ENCODE measurements around the gene TMEM80. TPM values are rescaled to one million over a fixed set of nuclear protein-coding genes. Genes with fewer than 3 reads are reported as not detected.
A peak's percentile ranks its signal among the peaks of the same experiment; 100 is the strongest.

Gene TMEM80
- total and polyA plus RNA-seq, 10 of the 15 experiments (the other 5 are each of a cell fraction or from before 2014, with no cell fraction given) = 6.7 to 30.9 (median 20.7) TPM

GRCh38 chr11:678297-678696, 17.3 kb upstream of the TMEM80 start:
- no TSS peak for BruUV-seq (replicated peaks)
- WGBS (ENCODE audit: insufficient coverage, insufficient replicate concordance, low lambda C conversion rate, missing lambda C conversion rate) = 88% methylated on average over 3 of the region's 3 CpGs
- ATAC-seq (no peak), DNase-seq (ENCODE audit: low read depth, low spot score) (no peak), FAIRE-seq (no peak)
- in situ Hi-C loops (cut with MboI) = no loop called here
- Histone ChIP-seq H3K4me3 (no peak overlapping the region), H3K9me3 (replicated peaks; ENCODE audit: control insufficient read depth, insufficient read depth, low read length) (no peaks in the 10 kb centered on the region), H3K79me2 (ENCODE audit: control insufficient read depth, insufficient read depth, low read length) (no peaks in the 10 kb centered on the region), H3K4me1 (ENCODE audit: control insufficient read depth, insufficient read depth, low read length) (no peaks in the 10 kb centered on the region), H3K4me2 (ENCODE audit: control insufficient read depth, insufficient read depth) (no peak overlapping the region), H3K9ac (ENCODE audit: control insufficient read depth, insufficient read depth, low read length) (no peak overlapping the region), H3K36me3 (ENCODE audit: control insufficient read depth in 2 of 2, insufficient read depth in 2 of 2, low read length in 1 of 2) (peaks cover 10 to 15% of the 10 kb centered on the region in 2 experiments; a peak in 3 of 4 replicates), H3K27me3 (replicated peaks in 1 of 2; ENCODE audit: control insufficient read depth in 2 of 2, insufficient read depth in 2 of 2, low read length in 1 of 2) (no peaks in the 10 kb centered on the region), H2AFZ (ENCODE audit: control insufficient read depth, low read depth, low read length) (no peak overlapping the region), H3K27ac (ENCODE audit: control insufficient read depth, insufficient read depth) (no peak overlapping the region), H4K20me1 (ENCODE audit: control insufficient read depth, insufficient read depth) (no peaks in the 10 kb centered on the region)
- RAD21 ChIA-PET (ENCODE audit: unreplicated experiment) = no interaction called here
- POLR2A ChIA-PET = no interaction called here
- CTCF ChIA-PET = no interaction called here
- TF ChIP-seq ZBTB40 (IDR thresholded peaks at IDR 0.05; ENCODE audit: borderline replicate concordance) (peak; percentile 40; the same call in 1 of the 2 replicates), CTCF (IDR thresholded peaks at IDR 0.05 in 2 of 3, conservative IDR thresholded peaks at IDR 0.05 in 1 of 3; ENCODE audit: control insufficient read depth in 2 of 3, extremely low read depth in 1 of 3, insufficient read depth in 1 of 3, low read depth in 3 of 3, low read length in 3 of 3) (no peak)
- intact Hi-C loops (cut with micrococcal nuclease; ENCODE audit: unreplicated experiment) = no loop called here
- SMC1A ChIA-PET (ENCODE audit: uncharacterized antibody, unreplicated experiment) = no interaction called here

Data from GM12878 (cell line).